HCT116 (cell line): ENCODE measurements around the gene STK17A. TPM values are rescaled to one million over a fixed set of nuclear protein-coding genes. Genes with fewer than 3 reads are reported as not detected.

Experiments used
- ATAC-seq: fragments of 200-7000 bp; cut with Tn5 transposase; 2 replicates; pipeline ENCODE4 v1.9.1; 2020; ENCODE audit warnings: mild to moderate bottlenecking, moderate library complexity
- BruUV-seq: library from RNA; stranded (reverse); fragments of 400-500 nt; replicated peaks from 2 replicates; lab custom pipeline; 2021; lab: Mats Ljungman, UMichigan
- CTCF ChIA-PET: fragments of 300-600 bp; sonication (Branson Sonifier 250); formaldehyde crosslinking; loops from one replicate; lab custom pipeline; 2021; ENCODE audit warnings: antibody characterized with exemption; lab: Charles Lee
- POLR2A ChIA-PET: fragments of 300-600, 350-600 bp; sonication (Branson Sonifier 250); formaldehyde crosslinking; loops from one replicate; lab custom pipeline; 2021; ENCODE audit warnings: antibody characterized with exemption; lab: Charles Lee
- RAD21 ChIA-PET, 2 experiments: fragments of 300-600 bp; sonication (Branson Sonifier 250); formaldehyde crosslinking; loops; one replicate each; lab custom pipeline; 2023; ENCODE audit warnings: low total read pairs in 2 of 2; ENCODE audit not compliant: uncharacterized antibody in 2 of 2, unreplicated experiment in 2 of 2, low non-redundant PET in 1 of 2; lab: Charles Lee
- DNase-seq: peaks from one replicate; pipeline ENCODE4 v3.0.0-alpha.2; 2010; ENCODE audit warnings: low read depth, low spot score
- H2AFZ ChIP-seq: fragments of 200-600 bp; shearing (Covaris generic), sonication (generic); 2 replicates; pipeline ENCODE4 v1.6.1; 2017; ENCODE audit warnings: low read depth, mixed run types, mixed read lengths, antibody characterized with exemption, low read length; ENCODE audit not compliant: poor library complexity, severe bottlenecking
- H3K27ac ChIP-seq: 2 replicates; pipeline ENCODE4 v1.5.1; 2012; ENCODE audit warnings: low read depth, low read length
- H3K27me3 ChIP-seq: fragments of 200-600 bp; sonication (generic); 2 replicates; pipeline ENCODE4 v1.6.1; 2016; ENCODE audit warnings: mixed run types, low read length, mixed read lengths; ENCODE audit not compliant: insufficient read depth
- H3K36me3 ChIP-seq, 2 experiments: fragments of 200-500 bp in 1 of 2; fragments of 200-600 bp in 1 of 2; sonication (Bioruptor generic) in 1 of 2; sonication (generic) in 1 of 2; 2 replicates each; pipeline versions ENCODE4 v1.5.1 to v1.6.1; 2014 to 2016; ENCODE audit warnings: low read length in 2 of 2, inconsistent platforms in 1 of 2, mixed read lengths in 1 of 2, mixed run types in 1 of 2; ENCODE audit not compliant: insufficient read depth in 2 of 2, control insufficient read depth in 1 of 2
- H3K4me1 ChIP-seq, 2 experiments: fragments of 200-600 bp in 1 of 2; sonication (generic) in 1 of 2; 2 replicates each; pipeline versions ENCODE4 v1.5.1 to v1.6.1; 2012 to 2017; ENCODE audit warnings: low read length in 2 of 2, inconsistent platforms in 1 of 2, mild to moderate bottlenecking in 1 of 2, mixed read lengths in 1 of 2, mixed run types in 1 of 2, moderate library complexity in 1 of 2; ENCODE audit not compliant: insufficient read depth in 2 of 2, control insufficient read depth in 1 of 2
- H3K4me2 ChIP-seq: fragments of 200-600 bp; sonication (generic); 2 replicates; pipeline ENCODE4 v1.6.1; 2017; ENCODE audit warnings: mixed run types, low read length, mixed read lengths
- H3K4me3 ChIP-seq, 2 experiments: fragments of 200-600 bp in 1 of 2; sonication (generic) in 1 of 2; replicated peaks in 1 of 2; 2 replicates each; pipeline ENCODE4 v1.5.1; 2011 to 2016; ENCODE audit warnings: low read length in 2 of 2, control low read depth in 1 of 2, low read depth in 1 of 2, mild to moderate bottlenecking in 1 of 2, mixed read lengths in 1 of 2, mixed run types in 1 of 2
- H3K79me2 ChIP-seq: fragments of 200-600 bp; sonication (generic); 2 replicates; pipeline ENCODE4 v1.6.1; 2017; ENCODE audit warnings: mild to moderate bottlenecking, mixed run types, low read length, moderate library complexity, mixed read lengths; ENCODE audit not compliant: insufficient read depth
- H3K9ac ChIP-seq: fragments of 200-600 bp; sonication (generic); 2 replicates; pipeline ENCODE4 v1.6.1; 2016; ENCODE audit warnings: low read length, mixed read lengths
- H3K9me2 ChIP-seq: fragments of 200-600 bp; sonication (generic), shearing (Covaris generic); 2 replicates; pipeline ENCODE4 v1.6.1; 2017; ENCODE audit warnings: mixed run types, mild to moderate bottlenecking, moderate library complexity; ENCODE audit not compliant: insufficient read depth
- H3K9me3 ChIP-seq, 2 experiments: fragments of 200-500 bp in 1 of 2; fragments of 200-600 bp in 1 of 2; sonication (Bioruptor generic) in 1 of 2; sonication (generic) in 1 of 2; 2 replicates each; pipeline ENCODE4 v1.6.1; 2014 to 2017; ENCODE audit warnings: low read length in 2 of 2, mixed read lengths in 2 of 2, inconsistent platforms in 1 of 2, low read depth in 1 of 2, mild to moderate bottlenecking in 1 of 2, mixed run types in 1 of 2, moderate library complexity in 1 of 2; ENCODE audit not compliant: control insufficient read depth in 1 of 2, insufficient read depth in 1 of 2
- H4K20me1 ChIP-seq: fragments of 200-600 bp; sonication (generic), shearing (Covaris generic); 2 replicates; pipeline ENCODE4 v1.6.1; 2017; ENCODE audit warnings: mixed run types, mild to moderate bottlenecking, moderate library complexity; ENCODE audit not compliant: insufficient read depth
- ELF1 ChIP-seq: IDR thresholded peaks from 2 replicates; pipeline ENCODE4 v1.6.1; 2012; ENCODE audit warnings: low read depth, borderline replicate concordance
- EZH2 ChIP-seq: fragments of 200-600 bp; sonication (generic); IDR thresholded peaks from 2 replicates; pipeline ENCODE4 v1.6.1; 2017; ENCODE audit warnings: antibody characterized with exemption, mixed run types
- JUND ChIP-seq: IDR thresholded peaks from 2 replicates; pipeline ENCODE4 v1.6.1; 2012
- POLR2AphosphoS5 ChIP-seq: IDR thresholded peaks from 2 replicates; pipeline ENCODE4 v1.6.1; 2011; ENCODE audit warnings: mild to moderate bottlenecking, low read depth, low read length, moderate library complexity
- RAD21 ChIP-seq: IDR thresholded peaks from 2 replicates; pipeline ENCODE4 v1.6.1; 2012; ENCODE audit warnings: low read depth, mild to moderate bottlenecking
- SRF ChIP-seq: IDR thresholded peaks from 2 replicates; pipeline ENCODE4 v1.6.1; 2012; ENCODE audit warnings: low read depth
- YY1 ChIP-seq: IDR thresholded peaks from 2 replicates; pipeline ENCODE4 v1.6.1; 2011; ENCODE audit warnings: low read length, low read depth, moderate library complexity, mild to moderate bottlenecking; ENCODE audit not compliant: insufficient replicate concordance; ENCODE audit errors: extremely low read depth
- intact Hi-C: fragments of 100-400 bp; cut with micrococcal nuclease; formaldehyde crosslinking; loops from 2 replicates; pipeline ENCODE4 v1.10.0; 2022
- total RNA-seq: library from RNA; stranded (reverse); gene quantifications from one replicate; pipeline ENCODE4 v1.2.1, GENCODE V29; 2021; ENCODE audit not compliant: unreplicated experiment
- TF ChIP-seq, protein P1 (sequence below): IDR thresholded peaks from 2 replicates; pipeline ENCODE4 v1.6.1; 2012; ENCODE audit warnings: low read depth
- TF ChIP-seq, protein P2 (sequence below): IDR thresholded peaks from 2 replicates; pipeline ENCODE4 v1.6.1; 2012

The STK17A gene
- total RNA-seq, 1 experiment from 2014 or later, result 14.8 TPM

DNA sequence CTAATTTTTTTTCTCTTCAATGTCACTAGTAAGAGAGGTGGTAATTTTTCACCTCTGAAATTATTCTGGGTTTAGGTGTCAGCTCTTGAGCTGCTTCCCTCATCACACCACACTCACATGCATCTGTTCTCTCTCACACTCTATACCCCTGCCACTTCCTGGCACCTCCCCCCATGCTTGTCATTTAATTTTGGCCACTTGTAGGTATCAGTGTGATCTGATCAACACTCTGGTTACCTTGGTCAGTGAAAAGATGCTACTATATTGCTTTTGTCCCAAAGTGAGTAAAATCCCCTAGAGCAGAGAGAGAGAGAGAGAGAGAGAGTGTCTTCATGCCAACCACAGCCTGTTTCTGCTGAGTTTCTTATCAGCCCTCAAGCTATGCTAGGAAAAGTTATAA is 42.5 kb downstream of the STK17A start (continued):
- TF ChIP-seq, protein P1, sequence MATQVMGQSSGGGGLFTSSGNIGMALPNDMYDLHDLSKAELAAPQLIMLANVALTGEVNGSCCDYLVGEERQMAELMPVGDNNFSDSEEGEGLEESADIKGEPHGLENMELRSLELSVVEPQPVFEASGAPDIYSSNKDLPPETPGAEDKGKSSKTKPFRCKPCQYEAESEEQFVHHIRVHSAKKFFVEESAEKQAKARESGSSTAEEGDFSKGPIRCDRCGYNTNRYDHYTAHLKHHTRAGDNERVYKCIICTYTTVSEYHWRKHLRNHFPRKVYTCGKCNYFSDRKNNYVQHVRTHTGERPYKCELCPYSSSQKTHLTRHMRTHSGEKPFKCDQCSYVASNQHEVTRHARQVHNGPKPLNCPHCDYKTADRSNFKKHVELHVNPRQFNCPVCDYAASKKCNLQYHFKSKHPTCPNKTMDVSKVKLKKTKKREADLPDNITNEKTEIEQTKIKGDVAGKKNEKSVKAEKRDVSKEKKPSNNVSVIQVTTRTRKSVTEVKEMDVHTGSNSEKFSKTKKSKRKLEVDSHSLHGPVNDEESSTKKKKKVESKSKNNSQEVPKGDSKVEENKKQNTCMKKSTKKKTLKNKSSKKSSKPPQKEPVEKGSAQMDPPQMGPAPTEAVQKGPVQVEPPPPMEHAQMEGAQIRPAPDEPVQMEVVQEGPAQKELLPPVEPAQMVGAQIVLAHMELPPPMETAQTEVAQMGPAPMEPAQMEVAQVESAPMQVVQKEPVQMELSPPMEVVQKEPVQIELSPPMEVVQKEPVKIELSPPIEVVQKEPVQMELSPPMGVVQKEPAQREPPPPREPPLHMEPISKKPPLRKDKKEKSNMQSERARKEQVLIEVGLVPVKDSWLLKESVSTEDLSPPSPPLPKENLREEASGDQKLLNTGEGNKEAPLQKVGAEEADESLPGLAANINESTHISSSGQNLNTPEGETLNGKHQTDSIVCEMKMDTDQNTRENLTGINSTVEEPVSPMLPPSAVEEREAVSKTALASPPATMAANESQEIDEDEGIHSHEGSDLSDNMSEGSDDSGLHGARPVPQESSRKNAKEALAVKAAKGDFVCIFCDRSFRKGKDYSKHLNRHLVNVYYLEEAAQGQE, result no peak
- no peak for TF ChIP-seq EZH2

DNA sequence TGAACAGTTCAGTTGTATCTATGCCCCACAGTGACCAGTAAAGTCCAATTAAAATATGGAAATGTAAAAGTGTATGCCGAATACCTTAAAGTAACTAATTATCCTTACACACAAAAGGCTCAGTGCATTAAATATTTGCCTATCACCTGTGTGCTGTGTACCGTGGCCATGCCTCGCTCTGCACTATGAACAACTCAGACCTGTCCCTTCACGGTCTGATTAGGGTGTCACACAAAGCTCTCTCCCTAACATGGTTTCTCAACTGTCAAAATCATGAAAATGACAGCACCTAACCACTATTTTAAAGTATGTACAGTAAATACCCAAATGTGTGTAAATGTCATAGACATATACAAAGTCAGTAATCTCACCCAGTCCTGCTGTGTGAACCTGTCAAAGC is 43.1 kb downstream of the STK17A start:
- no peaks in the 10 kb centered on the region for H3K9me2 ChIP-seq
- H3K27me3 ChIP-seq, result no peaks in the 10 kb centered on the region
- H3K4me2 ChIP-seq, result no peak overlapping the region
- H3K4me1 ChIP-seq, result no peaks in the 10 kb centered on the region
- ChIA-PET POLR2A (interaction anchor here (0.6 kb wide), 1 partner anchor 584 kb away, joined by 3 read pairs; no protein-coding TSS in a partner anchor), RAD21 (no interaction called here), CTCF (interaction anchor here (1.2 kb wide), 1 partner anchor 43 kb away, joined by 4 read pairs; the partner anchor contains the start of gene STK17A)
- BruUV-seq, result no TSS peak
- H3K27ac ChIP-seq, result no peak overlapping the region
- TF ChIP-seq JUND (no peak), YY1 (no peak), SRF (no peak), ELF1 (no peak), RAD21 (no peak), POLR2AphosphoS5 (no peak)
- TF ChIP-seq, protein P2, sequence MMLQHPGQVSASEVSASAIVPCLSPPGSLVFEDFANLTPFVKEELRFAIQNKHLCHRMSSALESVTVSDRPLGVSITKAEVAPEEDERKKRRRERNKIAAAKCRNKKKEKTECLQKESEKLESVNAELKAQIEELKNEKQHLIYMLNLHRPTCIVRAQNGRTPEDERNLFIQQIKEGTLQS, result no peak
- no peak for ATAC-seq
- intact Hi-C loops, result no loop called here
- H3K9me3 ChIP-seq, result no peaks in the 10 kb centered on the region
- peaks cover 13 to 16% of the 10 kb centered on the region in 2 experiments; a peak in 3 of 4 replicates for H3K36me3 ChIP-seq
- DNase-seq, result no peak
- H3K79me2 ChIP-seq, result no peaks in the 10 kb centered on the region
- H4K20me1 ChIP-seq, result no peaks in the 10 kb centered on the region
- no peak overlapping the region for H3K4me3 ChIP-seq
- H3K9ac ChIP-seq, result no peak overlapping the region
- H2AFZ ChIP-seq, result no peak overlapping the region
